ENCODE data around the gene ALPG. TPM values are rescaled to one million over a fixed set of nuclear protein-coding genes. Genes with fewer than 3 reads are reported as not detected.
"Not testable (repeated sequence)": the region's sequence is repeated elsewhere in the genome, so short reads cannot be mapped to it uniquely, and the experiment has no call there.

Gene ALPG
- total RNA-seq, 2 donors from 2014 or later: not detected

- TF ChIP-seq CTCF (IDR thresholded peaks at IDR 0.05): no peak
- Histone ChIP-seq H3K27ac (no peak overlapping the region), H3K27me3 (replicated peaks; ENCODE audit: insufficient read depth) (no peaks in the 10 kb centered on the region), H3K4me1 (ENCODE audit: control insufficient read depth in 1 of 2, low read depth in 2 of 2) (peaks cover 0 to 14% of the 10 kb centered on the region in 2 donors), H3K4me3 (no peak overlapping the region), H3K36me3 (no peaks in the 10 kb centered on the region), H3K9me3 (no peaks in the 10 kb centered on the region)
- ATAC-seq (ENCODE audit: insufficient number of reproducible peaks, low FRiP score, low read depth): no peak
- no peak for DNase-seq (ENCODE audit: low spot score)
These were observed 24.1 kb upstream of the ALPG start for GRCh38 chr2:232382331-232383225.

- Histone ChIP-seq H3K4me1 (ENCODE audit: control insufficient read depth in 1 of 2, low read depth in 2 of 2) (peaks cover 0 to 17% of the 10 kb centered on the region in 2 donors), H3K36me3 (no peaks in the 10 kb centered on the region), H3K27me3 (replicated peaks; ENCODE audit: insufficient read depth) (no peaks in the 10 kb centered on the region), H3K27ac (no peak overlapping the region), H3K4me3 (no peak overlapping the region), H3K9me3 (no peaks in the 10 kb centered on the region)
- no peak for DNase-seq (ENCODE audit: low spot score)
- no peak for TF ChIP-seq CTCF (IDR thresholded peaks at IDR 0.05)
- ATAC-seq (ENCODE audit: insufficient number of reproducible peaks, low FRiP score, low read depth): no peak
These were observed 22.2 kb upstream of the ALPG start for GRCh38 chr2:232384466-232384865.

- H3K9me3 ChIP-seq; H3K27me3 ChIP-seq (replicated peaks; ENCODE audit: insufficient read depth); ATAC-seq (ENCODE audit: insufficient number of reproducible peaks, low FRiP score, low read depth): not testable (repeated sequence)
These were observed 21.6 kb upstream of the ALPG start for GRCh38 chr2:232385058-232385457.

GRCh38 chr2:232385660-232386489, 20.8 kb upstream of the ALPG start:
- no peaks in the 10 kb centered on the region for H3K9me3 ChIP-seq
- TF ChIP-seq CTCF (IDR thresholded peaks at IDR 0.05): no peak
- peaks cover 0 to 17% of the 10 kb centered on the region in 2 donors for H3K4me1 ChIP-seq (ENCODE audit: control insufficient read depth in 1 of 2, low read depth in 2 of 2)
- no peaks in the 10 kb centered on the region for H3K27me3 ChIP-seq (replicated peaks; ENCODE audit: insufficient read depth)
- H3K36me3 ChIP-seq: no peaks in the 10 kb centered on the region
- DNase-seq (ENCODE audit: low spot score) (no peak), ATAC-seq (ENCODE audit: insufficient number of reproducible peaks, low FRiP score, low read depth) (no peak)
- H3K4me3 ChIP-seq: no peak overlapping the region
- no peak overlapping the region for H3K27ac ChIP-seq

More at GRCh38 chr2:232385058-232385457, 21.6 kb upstream of the ALPG start:
- not testable (repeated sequence) for H3K4me3 ChIP-seq; H3K36me3 ChIP-seq; DNase-seq (ENCODE audit: low spot score); H3K27ac ChIP-seq
- peaks cover 0 to 17% of the 10 kb centered on the region in 2 donors for H3K4me1 ChIP-seq (ENCODE audit: control insufficient read depth in 1 of 2, low read depth in 2 of 2)

- peaks cover 0 to 17% of the 10 kb centered on the region in 2 donors for H3K4me1 ChIP-seq (ENCODE audit: control insufficient read depth in 1 of 2, low read depth in 2 of 2)
- TF ChIP-seq CTCF (IDR thresholded peaks at IDR 0.05): no peak
- no peaks in the 10 kb centered on the region for H3K9me3 ChIP-seq
- H3K27ac ChIP-seq: no peak overlapping the region
- no peak overlapping the region for H3K4me3 ChIP-seq
- ATAC-seq (ENCODE audit: insufficient number of reproducible peaks, low FRiP score, low read depth) (no peak), DNase-seq (ENCODE audit: low spot score) (no peak)
- H3K36me3 ChIP-seq: no peaks in the 10 kb centered on the region
- no peaks in the 10 kb centered on the region for H3K27me3 ChIP-seq (replicated peaks; ENCODE audit: insufficient read depth)
These were observed 20.2 kb upstream of the ALPG start for GRCh38 chr2:232386490-232386739.
